Activated gamma-delta T cell treated with anti-CD3 and anti-CD28 coated beads, Interleukin-2, amount 50 U/mL, for 16 hours (primary cell): Measurements from ENCODE around the gene TNC.

Source experiments
- DNase-seq: peaks from one replicate; pipeline ENCODE4 v3.0.0-alpha.2; 2020; ENCODE audit warnings: low read depth

Gene TNC

DNA sequence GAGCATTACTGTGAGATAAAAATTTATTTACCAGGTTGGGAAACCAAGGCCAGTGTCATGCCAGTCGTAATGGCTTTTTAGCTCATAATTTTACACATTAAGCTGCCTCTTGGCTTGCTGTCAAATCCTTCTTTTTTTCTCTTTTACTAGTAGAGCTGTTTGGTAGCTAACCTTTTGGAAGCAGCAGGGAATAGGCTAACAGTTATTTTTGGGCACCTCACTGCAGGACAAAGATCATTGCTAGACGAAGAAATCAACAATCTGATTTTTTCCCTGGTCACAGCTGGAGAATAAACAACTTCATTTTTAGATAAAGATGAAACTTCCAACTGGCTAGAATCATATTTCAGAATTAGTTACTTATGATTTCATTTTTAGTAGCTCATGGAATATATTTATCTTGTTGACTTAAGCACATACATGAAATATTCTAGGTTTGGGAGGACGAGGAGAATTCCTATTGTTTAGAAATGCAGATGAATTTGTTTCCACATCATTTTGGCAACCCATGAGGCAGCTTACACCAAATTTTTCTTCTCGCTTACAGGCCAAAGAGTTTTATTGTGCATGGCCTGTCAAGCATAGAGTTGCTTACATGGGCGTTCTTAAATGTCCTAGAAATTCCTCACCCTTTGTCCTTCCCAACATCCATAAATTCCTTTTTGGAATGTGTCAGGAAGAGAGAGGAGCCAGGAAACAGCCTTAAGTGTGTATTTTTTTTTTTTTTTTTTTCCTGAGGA is 19.6 kb downstream of the TNC start:
- DNase-seq = no peak

DNA sequence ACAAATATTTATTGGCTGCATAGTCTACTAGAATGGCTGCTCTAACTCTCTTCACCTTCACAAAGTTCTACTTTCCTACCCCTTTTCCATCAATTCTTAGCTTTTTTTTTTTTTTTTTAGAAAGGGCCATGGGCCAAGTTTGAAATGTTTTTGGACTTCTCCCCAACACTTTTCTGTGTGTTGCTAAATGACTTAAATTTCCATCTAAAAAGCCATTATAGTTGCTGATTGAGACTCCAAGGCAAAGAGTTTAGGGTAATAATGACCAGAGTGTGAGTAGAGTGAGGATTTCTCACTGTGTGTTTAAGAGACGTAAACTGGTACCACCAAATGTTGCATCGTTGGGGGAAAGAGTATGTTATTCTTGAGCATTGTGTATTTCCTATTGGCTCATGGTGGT is 24.4 kb downstream of the TNC start:
- DNase-seq = no peak

DNA sequence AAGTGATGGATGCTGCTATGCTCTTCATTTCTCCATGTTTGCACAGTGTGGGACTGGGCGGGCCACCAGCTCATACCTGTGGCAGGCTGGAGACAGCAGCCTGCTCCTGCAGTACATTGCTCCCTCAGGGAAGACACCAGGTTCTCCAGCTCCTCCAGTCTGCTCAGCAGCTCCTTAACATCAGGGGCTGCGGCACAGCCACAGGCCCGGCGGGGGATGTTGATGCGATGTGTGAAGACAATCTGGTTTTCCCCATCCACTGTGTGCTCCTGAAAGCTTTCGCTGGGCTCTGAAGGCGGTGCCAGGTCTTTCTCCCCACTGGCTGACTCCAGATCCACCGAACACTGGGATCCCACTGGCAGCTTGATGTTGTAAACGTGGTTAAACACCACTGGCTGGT is 27.5 kb downstream of the TNC start:
- DNase-seq = no peak

DNA sequence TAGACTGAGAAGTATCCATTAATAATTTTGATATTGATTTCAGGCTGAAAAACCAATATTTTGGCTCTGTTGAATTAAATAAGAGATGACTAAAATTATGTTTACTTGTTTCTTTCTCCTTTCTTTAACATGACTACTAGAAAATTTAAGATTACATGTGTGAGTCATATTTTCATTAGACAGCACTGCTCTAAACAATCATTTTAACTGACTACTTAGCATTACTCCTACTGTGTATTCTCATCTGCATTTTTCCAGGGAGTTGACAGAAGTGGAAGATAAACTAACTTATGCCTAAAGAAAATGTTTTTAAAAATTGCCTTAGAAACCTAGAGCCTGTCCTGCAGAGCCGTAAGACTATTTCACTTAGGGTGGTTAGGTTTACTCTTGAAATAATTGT is 29.1 kb downstream of the TNC start:
- no peak for DNase-seq

DNA sequence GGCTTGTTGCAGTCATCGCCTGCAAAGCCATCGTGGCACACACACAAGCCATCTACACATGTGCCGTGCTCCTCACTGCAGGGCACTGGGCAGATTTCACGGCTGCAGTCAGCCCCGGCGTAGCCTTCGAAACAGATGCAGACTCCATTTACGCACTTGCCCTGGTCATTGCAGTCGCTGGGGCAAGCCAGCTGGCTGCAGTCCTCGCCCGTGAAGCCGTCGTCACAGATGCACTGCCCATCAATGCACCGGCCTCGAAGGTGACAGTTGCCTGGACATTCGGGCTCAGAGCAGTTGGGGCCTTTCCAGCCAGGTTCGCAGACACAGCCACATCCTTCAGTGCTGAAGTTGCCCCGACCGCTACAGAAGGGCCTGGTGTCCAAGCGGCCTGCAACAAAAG is 31.1 kb downstream of the TNC start:
- no peak for DNase-seq

DNA sequence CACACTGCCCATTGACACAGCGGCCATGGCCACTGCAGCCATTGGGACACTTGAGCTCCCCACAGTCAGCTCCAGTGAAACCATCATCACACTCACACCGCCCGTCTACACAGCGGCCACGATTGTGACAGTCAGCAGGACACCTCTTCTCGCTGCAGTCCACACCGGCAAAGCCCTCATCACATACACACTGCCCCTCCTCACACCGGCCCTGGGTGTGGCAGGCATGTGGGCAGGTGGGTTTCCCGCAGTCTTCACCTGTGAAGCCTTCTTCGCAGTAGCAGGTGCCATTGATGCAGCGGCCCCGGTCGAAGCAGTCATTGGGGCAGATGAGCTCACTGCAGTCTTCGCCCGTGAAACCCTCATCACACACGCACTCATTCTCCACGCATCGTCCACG is 31.5 kb downstream of the TNC start:
- no peak for DNase-seq

DNA sequence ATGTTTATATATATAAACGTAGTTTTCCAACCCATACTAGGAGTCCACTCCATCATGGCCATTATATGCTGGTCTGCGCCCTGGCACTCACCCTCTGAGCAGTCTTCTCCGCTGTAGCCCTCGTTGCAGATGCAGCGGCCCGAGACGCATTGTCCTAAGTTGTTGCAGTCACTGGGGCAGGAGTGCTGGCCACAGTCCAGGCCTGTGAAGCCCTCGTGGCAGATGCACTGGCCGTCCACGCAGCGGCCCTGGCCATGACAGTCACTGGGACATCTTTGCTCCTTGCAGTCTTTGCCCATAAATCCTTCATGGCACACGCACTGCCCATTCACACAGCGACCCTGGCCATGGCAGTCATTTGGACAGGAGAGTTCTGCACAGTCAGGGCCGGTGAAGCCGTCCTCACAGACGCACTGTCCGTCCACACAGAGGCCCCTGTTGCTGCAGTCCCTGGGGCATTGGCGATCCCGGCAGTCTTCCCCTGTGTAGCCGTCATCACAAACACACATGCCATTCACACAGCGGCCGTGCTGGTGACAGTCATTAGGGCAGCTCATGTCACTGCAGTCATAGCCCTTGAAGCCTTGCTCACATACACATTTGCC is 32.1 kb downstream of the TNC start:
- no peak for DNase-seq

DNA sequence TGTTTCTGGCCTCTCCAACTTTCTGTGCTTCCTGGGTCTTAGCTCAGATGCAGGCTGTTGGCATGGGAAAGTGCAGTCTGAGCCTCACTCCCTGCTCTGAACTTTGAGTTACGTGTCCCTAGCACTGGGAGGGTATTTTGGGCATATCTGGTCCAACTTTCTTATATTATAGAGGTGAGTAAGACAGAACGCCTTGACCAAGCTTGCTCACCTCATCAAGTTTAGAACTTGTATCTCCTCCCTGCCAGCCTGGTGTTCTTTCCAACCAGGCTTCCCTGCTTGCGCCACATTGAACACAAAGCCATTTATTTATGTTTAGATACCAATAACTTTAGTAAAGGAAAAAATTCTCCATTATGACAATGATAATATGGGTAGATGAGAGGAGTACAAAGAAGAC is 33.2 kb downstream of the TNC start:
- no peak for DNase-seq

DNA sequence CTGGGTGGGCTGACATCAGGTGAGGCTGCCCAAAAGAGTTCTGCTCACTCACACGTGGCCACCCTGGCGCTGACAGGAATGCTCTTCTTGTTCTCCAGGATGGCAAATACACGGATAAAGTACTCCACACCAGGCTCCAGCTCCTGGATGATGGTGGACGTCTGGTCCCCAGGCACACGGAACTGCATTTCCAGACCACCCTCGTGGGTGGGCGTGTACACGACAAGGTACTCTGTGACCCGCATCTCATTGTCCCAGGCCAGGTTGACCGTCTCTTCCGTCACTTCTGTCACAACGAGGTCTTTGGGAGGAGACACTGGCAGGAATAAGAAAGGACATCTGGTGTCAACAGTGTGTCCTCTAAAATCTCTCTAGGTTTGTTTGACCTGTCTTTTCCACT is 33.8 kb downstream of the TNC start:
- no peak for DNase-seq

DNA sequence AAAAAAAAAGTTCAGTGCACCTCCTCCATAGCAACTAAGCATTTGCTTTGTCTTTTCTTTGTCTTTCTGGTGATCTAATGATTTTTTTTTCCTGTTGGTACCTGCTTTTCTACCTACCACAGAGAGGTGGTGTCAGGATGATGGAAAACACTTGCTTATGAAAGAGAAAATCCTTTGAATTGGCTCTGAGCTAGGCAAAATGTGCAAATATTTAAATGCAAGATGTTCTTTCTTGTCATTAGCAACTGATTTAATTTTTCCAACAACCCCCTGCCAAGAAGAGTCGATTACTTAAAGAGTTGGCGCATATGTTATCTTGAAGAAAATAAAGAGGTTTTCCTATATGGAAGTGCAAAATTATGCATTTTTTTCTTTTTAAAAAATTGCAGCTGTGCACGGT is 37.7 kb downstream of the TNC start:
- DNase-seq = no peak

DNA sequence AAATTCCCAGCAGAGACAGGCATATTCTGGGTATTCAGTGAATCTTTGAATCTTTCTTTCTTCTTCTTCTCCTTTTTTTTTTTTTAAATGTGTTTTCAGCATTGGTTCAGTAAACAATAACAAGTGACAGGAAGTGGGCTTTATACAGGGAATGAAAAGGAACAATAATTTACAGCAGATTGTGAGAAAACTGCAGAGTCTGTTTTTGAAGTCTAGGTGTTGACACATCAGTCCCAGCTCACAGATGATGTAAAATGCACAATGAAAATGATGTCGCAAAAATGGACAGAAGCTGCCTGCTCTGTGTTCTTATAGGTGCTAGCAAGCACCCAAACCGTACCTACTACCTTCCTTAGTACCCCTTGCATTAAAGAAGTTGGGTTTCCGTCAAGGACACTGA is 38.8 kb downstream of the TNC start:
- no peak for DNase-seq

DNA sequence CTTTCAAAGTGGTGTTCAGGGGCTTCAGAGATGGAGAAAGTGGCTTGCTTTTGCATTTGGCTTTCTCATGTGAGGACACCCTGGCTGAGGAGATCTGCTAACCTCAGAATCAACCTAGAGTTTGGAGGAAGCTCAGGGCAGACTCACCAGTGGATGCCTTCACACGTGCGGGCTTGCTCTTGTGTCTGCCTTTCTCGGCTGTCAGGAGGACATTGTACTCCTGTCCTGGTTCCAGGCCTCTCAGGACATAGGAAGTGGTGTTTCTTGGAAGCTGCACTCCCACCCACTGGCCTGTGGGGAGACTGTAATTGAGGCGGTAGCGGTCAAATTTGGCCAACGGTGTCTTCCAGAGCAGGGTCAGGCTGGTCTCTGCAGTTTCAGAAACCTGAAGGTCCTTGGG is 44.5 kb downstream of the TNC start:
- no peak for DNase-seq

DNA sequence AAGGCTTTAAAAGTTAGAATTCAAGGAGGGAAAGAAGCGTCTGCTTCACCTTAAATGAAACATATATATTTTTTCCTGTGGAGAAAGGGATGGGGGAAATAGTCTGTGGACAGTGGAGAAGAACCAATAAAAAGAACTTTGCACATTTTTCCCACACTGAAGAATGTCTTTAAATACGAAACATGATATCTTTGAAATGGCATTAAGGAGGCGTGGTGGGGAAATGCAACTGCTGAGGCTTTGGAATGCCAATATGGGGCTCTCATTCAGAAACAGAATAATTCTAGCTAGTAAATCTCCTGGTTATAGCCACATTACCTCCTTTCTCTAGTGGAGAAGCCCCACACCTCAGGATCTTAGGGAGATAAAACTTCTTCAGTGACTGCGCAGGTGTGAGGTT is 46.8 kb downstream of the TNC start:
- no peak for DNase-seq

DNA sequence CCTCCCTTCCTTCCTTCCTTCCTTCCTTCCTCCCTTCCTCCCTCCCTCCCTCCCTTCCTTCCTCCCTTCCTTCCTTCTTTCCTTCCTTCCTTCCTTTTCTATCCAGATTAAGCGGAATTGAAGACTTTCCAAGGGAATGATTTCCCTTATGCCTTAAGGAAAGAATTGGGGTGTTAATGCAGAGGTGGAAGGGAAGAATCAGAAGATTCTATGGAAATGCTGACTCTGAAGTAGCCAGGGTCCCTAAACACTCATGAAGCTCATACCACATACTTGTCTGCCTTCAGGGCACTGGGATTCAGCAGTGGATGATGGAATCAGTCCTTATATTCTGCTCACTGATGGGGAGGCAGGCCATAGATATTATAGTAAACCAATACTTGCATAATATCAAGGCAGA is 48.2 kb downstream of the TNC start:
- DNase-seq = no peak

DNA sequence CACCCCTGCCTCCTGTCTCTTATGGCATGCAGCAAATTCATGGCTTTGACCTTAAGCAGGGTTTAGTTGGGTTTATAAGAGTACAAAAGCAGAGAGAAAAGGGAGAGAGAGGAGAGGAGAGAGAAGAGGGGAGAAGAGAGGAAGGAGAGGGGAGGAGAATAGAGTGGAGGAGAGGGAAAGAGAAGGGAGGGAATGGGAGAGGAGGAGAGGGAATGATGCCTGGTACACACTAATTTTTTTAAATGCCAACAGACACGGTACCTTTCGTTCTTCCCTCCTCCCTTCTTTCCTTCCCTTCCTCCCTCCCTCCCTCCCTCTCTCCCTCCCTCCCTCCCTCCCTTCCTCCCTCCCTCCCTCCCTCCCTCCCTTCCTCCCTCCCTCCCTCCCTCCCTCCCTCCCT is 48.7 kb downstream of the TNC start:
- no peak for DNase-seq

DNA sequence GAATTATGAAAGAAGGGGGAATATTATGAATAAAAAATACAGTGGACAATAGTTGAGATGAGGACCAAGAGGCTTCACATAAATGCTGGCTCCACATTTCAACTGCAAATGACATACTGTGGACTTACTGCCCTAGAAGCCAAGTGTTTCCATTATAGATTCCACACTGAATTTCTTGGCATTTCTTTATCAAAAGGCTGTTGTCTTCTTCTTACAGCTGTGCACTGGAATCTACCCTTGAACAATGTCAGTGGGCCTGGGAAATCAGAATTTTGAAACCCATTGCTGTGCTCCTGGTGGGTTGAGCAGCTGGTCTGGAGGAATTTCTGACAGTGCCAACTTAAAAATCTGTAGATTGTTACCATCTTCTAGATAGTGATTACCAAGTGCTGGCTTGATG is 49.9 kb downstream of the TNC start:
- no peak for DNase-seq

DNA sequence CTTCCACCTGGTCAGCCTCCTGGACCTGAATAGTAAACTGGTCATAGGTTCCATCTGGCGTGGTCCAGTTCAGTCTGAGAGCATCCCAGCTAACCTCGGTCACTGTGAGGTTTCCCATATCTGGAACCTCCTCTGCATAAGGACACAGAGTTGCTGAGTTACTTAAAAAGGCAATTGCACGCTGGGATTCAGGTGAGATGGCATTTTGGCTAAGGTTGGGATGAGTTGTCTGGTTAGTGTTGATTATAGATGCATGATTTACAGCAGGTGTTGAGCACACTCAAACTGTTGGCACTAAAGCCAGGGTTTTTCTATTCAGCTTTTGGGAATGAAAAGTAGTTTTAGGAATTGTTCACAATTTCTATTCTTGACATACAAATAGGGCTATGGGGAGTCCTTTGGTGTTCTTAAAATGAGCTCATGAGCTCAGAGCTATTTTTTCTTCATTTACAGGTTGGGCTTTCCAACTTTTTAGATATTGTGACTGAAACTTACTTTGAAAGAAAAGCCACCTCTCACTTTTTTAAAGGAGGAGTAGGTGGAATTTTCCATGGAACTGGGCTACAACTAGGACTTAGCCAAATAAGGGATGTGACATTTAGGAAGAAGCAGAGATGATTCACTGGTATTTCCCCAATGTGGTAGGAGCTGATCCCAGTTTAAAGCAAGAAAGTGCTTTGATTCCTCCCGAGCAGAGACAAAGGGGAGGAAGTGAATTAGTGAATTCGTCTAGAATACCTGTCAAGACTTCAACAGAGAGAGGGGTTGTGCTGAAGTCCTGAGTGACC is 54.7 kb downstream of the TNC start:
- DNase-seq = no peak

DNA sequence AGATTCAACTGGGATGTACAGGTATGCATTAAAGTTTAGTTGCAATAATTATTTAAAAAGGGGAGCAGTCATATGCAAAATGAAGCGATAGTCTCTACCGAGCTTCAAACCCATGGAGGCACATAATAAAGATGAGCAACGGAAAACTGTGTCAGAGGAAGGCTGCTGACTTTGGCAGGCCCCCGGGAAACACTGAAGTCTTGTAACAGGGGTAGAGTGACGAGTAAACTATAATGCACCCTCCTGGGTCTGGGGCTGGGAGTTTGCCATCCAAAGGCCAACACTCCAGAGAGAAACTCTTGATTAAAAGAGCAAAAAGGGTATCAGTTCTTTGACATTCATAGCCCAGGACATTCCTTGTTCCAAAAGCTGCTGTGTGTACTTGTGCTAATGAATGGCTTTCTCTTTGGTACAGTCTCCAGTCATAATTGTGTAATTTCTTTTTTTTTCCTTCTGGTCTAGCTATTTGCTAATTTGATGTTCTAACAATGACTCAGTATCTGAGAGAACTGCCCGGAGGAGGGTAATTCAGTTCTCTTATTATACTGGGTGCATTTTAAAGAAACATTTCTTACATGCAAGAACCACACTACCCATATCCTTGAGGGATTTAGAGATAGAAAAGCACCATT is 59.2 kb downstream of the TNC start:
- DNase-seq = no peak

DNA sequence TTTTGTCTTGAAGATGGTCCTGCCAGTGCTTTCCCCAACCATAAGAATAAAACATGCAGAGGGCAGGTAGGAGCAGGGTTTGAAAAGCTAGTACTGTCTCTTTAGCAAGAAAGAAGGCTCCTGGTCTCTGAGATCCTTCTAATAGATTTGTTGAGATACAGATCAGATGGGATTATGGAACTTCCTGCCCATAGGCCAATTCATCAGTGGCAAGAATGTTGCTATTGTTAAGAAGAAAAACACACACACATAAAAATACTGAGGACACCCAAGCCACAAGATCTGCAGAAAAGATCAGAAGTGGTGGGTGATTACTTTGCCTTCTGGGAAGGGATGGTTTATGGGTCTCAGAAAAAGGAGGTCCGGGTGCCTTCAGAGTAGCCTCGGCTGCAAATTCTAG is 59.8 kb downstream of the TNC start:
- DNase-seq = no peak

DNA sequence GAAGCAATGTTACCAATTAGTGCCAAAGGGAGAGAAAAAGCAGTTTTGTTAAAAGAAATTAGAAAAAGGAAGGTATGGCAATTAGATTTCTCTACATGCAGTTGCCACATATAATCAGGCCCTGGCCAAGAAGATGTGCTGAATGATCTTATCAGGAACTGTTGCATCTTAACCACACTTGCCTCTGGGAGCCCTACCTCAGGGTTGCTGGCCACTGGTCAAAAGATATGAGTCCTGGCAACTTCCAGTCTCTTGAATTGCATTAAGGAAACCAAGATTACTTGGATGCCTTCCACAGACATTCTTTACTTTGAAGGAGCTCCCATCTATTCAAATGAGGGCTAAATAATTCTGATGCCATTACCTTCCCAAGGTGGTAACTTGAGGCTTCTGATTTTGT is 60.4 kb downstream of the TNC start:
- no peak for DNase-seq

DNA sequence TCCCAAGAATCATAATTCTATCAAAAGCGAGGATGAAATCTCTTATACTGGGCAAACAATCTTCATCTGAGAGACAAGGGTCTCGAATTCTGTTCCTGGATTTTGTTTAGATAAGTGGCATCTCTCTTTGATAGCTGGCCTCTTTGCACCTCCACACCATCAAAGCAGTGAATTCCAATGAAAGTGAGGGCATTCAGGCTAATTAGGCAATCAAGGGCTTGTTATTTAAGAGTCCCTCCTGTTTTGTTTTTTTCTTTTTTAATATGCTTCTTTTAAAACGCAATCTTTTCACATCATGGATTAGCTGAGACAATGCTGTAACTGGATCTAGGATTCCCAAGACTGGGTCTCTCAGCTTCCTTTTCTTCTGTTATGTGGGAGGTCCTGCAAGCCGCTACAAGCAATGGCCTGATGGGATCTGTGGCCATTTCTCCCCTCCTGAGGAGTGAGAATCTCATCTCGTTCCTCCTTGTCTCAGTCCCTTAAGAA is 67.9 kb downstream of the TNC start:
- DNase-seq = no peak

DNA sequence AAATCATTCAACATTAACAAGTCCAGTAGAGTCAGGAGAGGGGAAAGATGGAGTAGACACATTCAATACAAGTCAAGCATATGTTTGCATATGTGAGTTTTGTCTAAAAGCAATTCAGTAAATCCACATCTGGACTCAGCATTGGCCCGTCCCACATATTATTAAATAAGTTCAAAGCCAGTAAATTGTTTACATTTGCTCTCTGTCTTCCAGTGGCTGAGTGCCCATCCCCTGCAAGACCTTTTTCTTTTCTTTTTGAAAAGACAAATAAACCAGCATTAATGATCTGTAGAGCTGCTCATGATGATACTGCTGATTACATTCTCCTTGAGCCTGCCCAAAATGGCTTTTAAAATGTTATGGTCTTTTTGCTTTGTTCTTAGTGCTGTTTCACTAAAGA is 71.1 kb downstream of the TNC start:
- DNase-seq = no peak

DNA sequence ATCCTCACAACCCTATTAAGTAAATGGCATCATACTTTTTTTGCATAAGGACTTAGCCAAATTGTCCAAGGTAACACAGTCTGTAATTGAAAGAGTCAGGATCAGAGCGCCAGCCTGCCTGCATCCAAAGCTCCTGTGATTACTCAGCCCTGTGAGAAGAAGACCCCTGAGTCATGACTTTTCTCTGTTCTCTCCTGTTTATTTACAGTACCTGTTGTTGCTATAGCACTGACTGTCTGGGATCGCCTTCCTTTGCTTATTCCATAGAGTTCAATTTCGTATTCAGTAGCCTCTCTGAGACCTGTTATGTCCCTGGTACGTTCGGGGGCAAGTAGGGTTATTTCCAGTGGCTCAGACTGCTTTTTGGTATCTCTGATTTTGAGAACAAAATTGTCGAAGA is 71.8 kb downstream of the TNC start:
- no peak for DNase-seq
